Measurements from ENCODE around the gene NEK2. TPM values are rescaled to one million over a fixed set of nuclear protein-coding genes. Genes with fewer than 3 reads are reported as not detected.
"Not testable (repeated sequence)": the region's sequence is repeated elsewhere in the genome, so short reads cannot be mapped to it uniquely, and the experiment has no call there.

NEK2 gene
- total RNA-seq, 2 experiments from 2014 or later, result 42.5 to 48.4 TPM

- no peak for ATAC-seq
- no peaks in the 10 kb centered on the region for H3K4me1 Mint-ChIP-seq
- DNase-seq, result no peak
- H3K36me3 Mint-ChIP-seq, result no peaks in the 10 kb centered on the region
- CTCF ChIA-PET, result interaction anchor here (1.3 to 1.6 kb wide), 2 partner anchors 10 to 25 kb away, joined by 3 to 4 read pairs; no protein-coding TSS in a partner anchor
- H3K4me3 Mint-ChIP-seq, result no peak overlapping the region
- H3K27me3 Mint-ChIP-seq, result peaks cover 10% of the 10 kb centered on the region
- H3K9me3 Mint-ChIP-seq (ENCODE audit: low read depth), result no peaks in the 10 kb centered on the region
- no peak overlapping the region for H3K27ac Mint-ChIP-seq
These were observed 30.2 kb upstream of the NEK2 start for GRCh38 chr1:211705467-211706091.

DNA sequence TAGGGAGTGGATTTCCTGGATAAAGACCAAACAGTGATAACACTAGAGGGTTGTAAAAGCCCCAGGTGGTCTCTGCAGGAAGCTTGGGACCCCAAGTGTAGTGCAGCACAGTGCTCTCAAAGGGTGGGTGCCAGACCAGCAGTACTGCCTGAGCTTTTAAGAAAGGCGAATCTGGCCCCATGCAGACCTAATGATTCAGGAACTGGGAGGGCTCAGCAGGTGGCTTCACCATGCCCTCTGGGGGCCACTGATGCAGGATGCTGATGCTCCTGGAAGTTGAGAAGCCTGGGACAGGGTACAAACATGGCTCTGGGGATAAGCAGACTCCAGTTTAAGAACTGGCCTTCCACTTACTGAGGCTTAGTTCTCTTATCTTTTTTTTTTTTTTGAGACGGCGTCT is 29.1 kb upstream of the NEK2 start:
- Mint-ChIP-seq H3K27me3 (peaks cover 17% of the 10 kb centered on the region), H3K27ac (no peak overlapping the region), H3K9me3 (ENCODE audit: low read depth) (no peaks in the 10 kb centered on the region), H3K4me1 (no peaks in the 10 kb centered on the region), H3K36me3 (no peaks in the 10 kb centered on the region), H3K4me3 (no peak overlapping the region)
- CTCF ChIA-PET, result interaction anchor here (1.3 to 1.6 kb wide), 2 partner anchors 9 to 24 kb away, joined by 3 to 4 read pairs; no protein-coding TSS in a partner anchor
- ATAC-seq (no peak), DNase-seq (no peak)

DNA sequence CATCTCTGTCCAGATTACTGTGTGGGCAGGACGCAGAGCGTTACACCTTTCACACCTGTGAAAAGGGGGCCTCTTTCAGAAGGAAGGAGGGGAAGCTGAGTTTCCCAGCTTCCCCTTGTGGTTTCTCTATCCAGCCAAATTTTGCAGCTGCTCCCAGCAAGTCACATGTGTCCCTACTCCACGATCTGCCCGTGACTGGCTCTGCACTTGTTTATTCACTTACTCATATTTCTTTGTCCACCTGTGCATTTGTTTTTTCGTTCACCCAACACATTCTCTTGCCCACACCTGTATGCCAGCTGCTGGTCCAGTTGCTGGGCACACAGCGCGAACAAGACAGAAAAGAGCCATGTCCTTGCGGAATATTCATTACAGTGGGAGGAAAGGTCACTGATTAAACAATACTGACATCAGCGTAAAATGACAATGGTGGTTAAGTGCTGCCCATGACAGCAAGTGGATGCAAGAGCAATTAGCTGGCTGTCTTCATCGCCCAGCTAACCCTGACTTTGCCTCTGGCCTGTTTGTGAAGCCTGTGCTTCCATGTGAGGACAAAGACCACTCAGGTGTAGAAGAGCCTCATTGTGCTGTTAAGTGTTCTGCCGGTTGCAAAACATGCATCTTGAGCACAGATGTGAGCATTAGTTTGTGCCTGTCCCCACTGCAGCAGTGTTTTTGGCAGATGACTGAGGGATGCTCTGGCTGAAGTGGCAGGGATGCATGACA is 28.6 kb upstream of the NEK2 start:
- Mint-ChIP-seq H3K9me3 (ENCODE audit: low read depth) (no peaks in the 10 kb centered on the region), H3K36me3 (no peaks in the 10 kb centered on the region), H3K27ac (no peak overlapping the region), H3K27me3 (peaks cover 21% of the 10 kb centered on the region), H3K4me1 (no peaks in the 10 kb centered on the region), H3K4me3 (no peak overlapping the region)
- CTCF ChIA-PET, result interaction anchor here (1.6 kb wide), 1 partner anchor 9 kb away, joined by 3 read pairs; no protein-coding TSS in a partner anchor
- DNase-seq (no peak), ATAC-seq (no peak)

DNA sequence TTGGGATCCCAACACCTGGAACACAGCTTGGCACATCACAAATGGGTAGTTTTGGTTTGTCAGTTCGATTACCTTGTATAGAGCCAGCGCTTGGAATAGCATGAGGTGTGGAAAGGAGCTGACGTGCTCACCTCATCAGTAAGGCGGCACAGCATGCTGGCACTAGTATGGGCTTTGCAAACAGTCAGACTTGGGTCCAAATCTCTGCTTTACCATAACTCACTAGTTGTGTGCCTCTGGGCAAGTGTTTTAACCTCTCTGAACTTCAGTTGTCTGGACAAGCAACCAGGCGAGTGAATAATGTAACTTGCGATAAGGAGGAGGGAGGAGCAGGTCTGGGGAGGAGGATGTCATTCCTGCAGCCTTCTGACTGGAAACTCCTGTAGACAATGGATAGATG is 26.3 kb upstream of the NEK2 start:
- Mint-ChIP-seq H3K27me3 (peaks cover 21% of the 10 kb centered on the region), H3K4me3 (no peak overlapping the region), H3K9me3 (ENCODE audit: low read depth) (no peaks in the 10 kb centered on the region), H3K4me1 (peaks cover 19% of the 10 kb centered on the region), H3K36me3 (no peaks in the 10 kb centered on the region), H3K27ac (no peak overlapping the region)
- CTCF ChIA-PET, result no interaction called here
- ATAC-seq, result no peak
- DNase-seq, result no peak

DNA sequence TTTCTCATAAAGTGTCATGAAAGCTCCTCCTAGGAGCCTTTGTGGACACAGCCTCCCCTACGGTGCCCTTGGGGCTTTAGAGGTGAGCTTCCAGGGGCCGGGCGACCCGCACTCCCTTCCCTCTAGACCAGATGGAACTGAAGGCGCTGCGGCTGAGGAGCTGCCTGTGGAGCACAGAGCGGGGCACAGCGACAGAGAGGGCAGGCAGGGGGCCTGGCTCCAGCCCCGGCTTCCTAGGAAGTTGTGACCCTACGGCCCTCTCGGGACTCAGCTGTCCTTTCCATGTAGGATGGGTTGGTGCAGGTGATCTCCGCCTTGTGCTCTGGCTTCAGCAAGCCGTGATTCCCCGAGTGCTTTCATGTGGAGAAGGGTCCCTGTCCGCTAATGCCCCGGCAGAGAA is 23.6 kb upstream of the NEK2 start:
- peaks cover 43% of the 10 kb centered on the region for H3K4me1 Mint-ChIP-seq
- H3K27me3 Mint-ChIP-seq, result peaks cover 21% of the 10 kb centered on the region
- no peaks in the 10 kb centered on the region for H3K36me3 Mint-ChIP-seq
- H3K27ac Mint-ChIP-seq, result no peak overlapping the region
- H3K4me3 Mint-ChIP-seq, result no peak overlapping the region
- ATAC-seq (no peak), DNase-seq (no peak)
- CTCF ChIA-PET, result interaction anchor here (0.6 to 5.9 kb wide), 55 partner anchors 10 to 758 kb away, joined by 3 to 86 read pairs (median 5); partner anchors contain the start of genes DTL, INTS7 and NEK2
- H3K9me3 Mint-ChIP-seq (ENCODE audit: low read depth), result no peaks in the 10 kb centered on the region

- peaks cover 2% of the 10 kb centered on the region for H3K36me3 Mint-ChIP-seq
- H3K4me3 Mint-ChIP-seq, result peak overlapping the region; percentile 45
- peaks cover 48% of the 10 kb centered on the region for H3K4me1 Mint-ChIP-seq
- H3K9me3 Mint-ChIP-seq (ENCODE audit: low read depth), result peaks cover 2% of the 10 kb centered on the region
- peak; percentile 93 for ATAC-seq
- CTCF ChIA-PET, result interaction anchor here (0.5 to 5.9 kb wide), 71 partner anchors 9 to 1261 kb away, joined by 3 to 86 read pairs (median 4); partner anchors contain the start of genes DTL, INTS7 and NEK2
- H3K27ac Mint-ChIP-seq, result no peak overlapping the region
- peaks cover 21% of the 10 kb centered on the region for H3K27me3 Mint-ChIP-seq
- DNase-seq, result peak; percentile 89
These were observed 23.0 kb upstream of the NEK2 start for GRCh38 chr1:211698161-211699026.

DNA sequence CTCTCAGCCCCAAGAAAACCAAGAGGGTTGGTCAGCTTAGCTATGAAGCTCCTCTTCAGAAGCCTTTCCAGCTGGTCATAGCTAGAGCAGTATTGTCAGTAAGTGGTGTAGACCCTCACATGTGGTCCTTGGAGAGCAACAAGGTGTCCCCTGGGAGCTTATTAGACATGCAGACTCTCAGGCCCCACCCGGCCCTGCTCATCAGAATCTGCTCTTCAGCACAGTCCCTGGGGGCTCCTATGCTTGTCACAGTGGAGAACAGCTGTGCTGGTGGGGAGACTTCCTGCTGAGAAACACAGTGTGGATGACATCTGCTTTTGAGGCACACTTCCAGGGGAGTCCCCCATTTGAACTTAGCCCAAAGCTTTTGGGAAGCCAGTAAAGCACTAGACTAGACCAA is 21.9 kb upstream of the NEK2 start:
- no peak overlapping the region for H3K27ac Mint-ChIP-seq
- DNase-seq (peak; percentile 51), ATAC-seq (no peak)
- H3K36me3 Mint-ChIP-seq, result peaks cover 2% of the 10 kb centered on the region
- CTCF ChIA-PET, result interaction anchor here (0.9 to 5.9 kb wide), 22 partner anchors 8 to 1262 kb away, joined by 3 to 86 read pairs (median 6); partner anchors contain the start of genes DTL and INTS7
- peaks cover 21% of the 10 kb centered on the region for H3K27me3 Mint-ChIP-seq
- H3K4me1 Mint-ChIP-seq, result peaks cover 48% of the 10 kb centered on the region
- H3K4me3 Mint-ChIP-seq, result no peak overlapping the region
- H3K9me3 Mint-ChIP-seq (ENCODE audit: low read depth), result peaks cover 2% of the 10 kb centered on the region

GRCh38 chr1:211695135-211695816 is 19.9 kb upstream of the NEK2 start:
- H3K36me3 Mint-ChIP-seq, result peaks cover 2% of the 10 kb centered on the region
- H3K27ac Mint-ChIP-seq, result peak overlapping the region; percentile 59
- H3K27me3 Mint-ChIP-seq, result peaks cover 8% of the 10 kb centered on the region

GRCh38 chr1:211693911-211694310 is 18.5 kb upstream of the NEK2 start:
- CTCF ChIA-PET; H3K4me3 Mint-ChIP-seq; H3K9me3 Mint-ChIP-seq (ENCODE audit: low read depth); DNase-seq; H3K27ac Mint-ChIP-seq; ATAC-seq; H3K36me3 Mint-ChIP-seq; H3K27me3 Mint-ChIP-seq: not testable (repeated sequence)
- H3K4me1 Mint-ChIP-seq, result peaks cover 50% of the 10 kb centered on the region

More at GRCh38 chr1:211695135-211695816, 19.9 kb upstream of the NEK2 start:
- CTCF ChIA-PET, result interaction anchor here (0.6 to 5.9 kb wide), 10 partner anchors 9 to 761 kb away, joined by 3 to 86 read pairs (median 4); partner anchors contain the start of genes DTL, INTS7 and NEK2
- ATAC-seq (peak; percentile 31), DNase-seq (peak; percentile 69)
- peaks cover 48% of the 10 kb centered on the region for H3K4me1 Mint-ChIP-seq
- H3K9me3 Mint-ChIP-seq (ENCODE audit: low read depth), result peaks cover 2% of the 10 kb centered on the region
- no peak overlapping the region for H3K4me3 Mint-ChIP-seq

DNA sequence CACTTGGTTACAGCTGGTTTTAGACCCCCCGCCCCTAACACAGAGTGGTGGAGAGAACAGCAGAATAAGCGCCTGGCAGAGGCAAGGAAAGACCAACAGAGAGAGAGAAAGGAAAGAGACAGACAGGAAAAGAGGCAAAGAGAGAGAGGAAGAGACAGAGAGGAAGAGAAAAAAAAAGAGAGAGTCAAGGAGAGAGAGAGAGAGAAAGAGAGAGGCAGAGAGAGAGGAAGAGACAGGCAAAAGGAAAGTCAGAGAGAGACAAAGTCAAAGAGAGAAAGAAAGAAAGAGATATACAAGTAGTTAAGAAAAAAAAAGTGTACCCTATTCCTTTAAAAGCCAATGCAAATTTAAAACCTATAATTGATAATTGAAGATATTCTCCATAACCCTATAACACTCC is 13.0 kb upstream of the NEK2 start:
- ATAC-seq (no peak), DNase-seq (no peak)
- peak overlapping the region; percentile 65 for H3K27ac Mint-ChIP-seq
- H3K4me3 Mint-ChIP-seq, result peak overlapping the region; percentile 59
- peaks cover 17% of the 10 kb centered on the region for H3K4me1 Mint-ChIP-seq
- H3K27me3 Mint-ChIP-seq, result no peaks in the 10 kb centered on the region
- no peaks in the 10 kb centered on the region for H3K9me3 Mint-ChIP-seq (ENCODE audit: low read depth)
- CTCF ChIA-PET, result no interaction called here
- no peaks in the 10 kb centered on the region for H3K36me3 Mint-ChIP-seq

GRCh38 chr1:211687462-211688215 is 12.2 kb upstream of the NEK2 start:
- CTCF ChIA-PET, result interaction anchor here (0.8 to 3.5 kb wide), 2 partner anchors 11 to 292 kb away, joined by 3 to 24 read pairs; no protein-coding TSS in a partner anchor

DNA sequence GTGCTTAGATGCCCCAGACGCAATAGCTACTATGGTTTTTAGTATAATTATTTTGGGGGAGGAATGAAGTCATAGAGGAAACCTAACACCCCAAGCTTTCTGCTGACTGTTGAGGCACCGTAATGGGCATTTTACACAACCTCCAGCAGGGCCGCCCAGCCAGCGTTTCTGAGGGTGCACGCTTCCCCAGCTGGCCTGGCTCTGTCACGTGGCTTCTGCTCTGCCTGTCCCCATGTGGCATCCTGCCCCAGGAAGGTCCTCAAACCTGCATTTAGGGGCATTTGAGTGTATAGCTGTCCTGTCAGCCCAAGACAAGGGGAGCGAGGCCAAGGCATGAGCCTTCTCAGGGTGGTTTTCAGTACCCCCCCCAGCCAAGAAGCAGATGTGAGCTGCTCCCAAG is 10.4 kb upstream of the NEK2 start:
- Mint-ChIP-seq H3K4me3 (no peak overlapping the region), H3K9me3 (ENCODE audit: low read depth) (no peaks in the 10 kb centered on the region), H3K36me3 (no peaks in the 10 kb centered on the region), H3K27ac (no peak overlapping the region), H3K27me3 (no peaks in the 10 kb centered on the region), H3K4me1 (peaks cover 21% of the 10 kb centered on the region)
- DNase-seq (no peak), ATAC-seq (no peak)
- CTCF ChIA-PET, result interaction anchor here (0.6 to 12.4 kb wide), 4 partner anchors 10 to 348 kb away, joined by 4 to 117 read pairs (median 16); partner anchors contain the start of genes DTL and INTS7

More at GRCh38 chr1:211687462-211688215, 12.2 kb upstream of the NEK2 start:
- Mint-ChIP-seq H3K4me3 (peak overlapping the region; percentile 59), H3K27ac (peak overlapping the region; percentile 65), H3K4me1 (peaks cover 17% of the 10 kb centered on the region), H3K36me3 (no peaks in the 10 kb centered on the region), H3K9me3 (ENCODE audit: low read depth) (no peaks in the 10 kb centered on the region), H3K27me3 (no peaks in the 10 kb centered on the region)
- ATAC-seq (no peak), DNase-seq (peak; percentile 50)
